ENCODE data around the gene ACOX3. TPM values are rescaled to one million over a fixed set of nuclear protein-coding genes. Genes with fewer than 3 reads are reported as not detected.

The ACOX3 gene
- total RNA-seq, 6 donors from 2014 or later, result 23.7 to 56.6 (median 31.8) TPM

GRCh38 chr4:8391071-8391470 is 49.5 kb downstream of the ACOX3 start:
- 86 to 91% methylated on average over 7 of the region's 7 CpGs for WGBS, 2 donors
- DNase-seq (no peak), ATAC-seq (ENCODE audit: low FRiP score in 2 of 2) (no peak)
- Histone ChIP-seq H3K36me3 (peaks cover 2 to 77% (median 46%) of the 10 kb centered on the region in 4 donors), H3K9me3 (no peaks in the 10 kb centered on the region), H3K4me1 (peaks cover 0 to 12% (median 0%) of the 10 kb centered on the region in 4 donors), H3K27me3 (no peaks in the 10 kb centered on the region), H3K4me3 (no peak overlapping the region), H3K27ac (no peak overlapping the region)
- no peak for TF ChIP-seq CTCF (IDR thresholded peaks at IDR 0.05)
- TF ChIP-seq POLR2A (IDR thresholded peaks at IDR 0.05), result no peak
- no peak for TF ChIP-seq EP300 (IDR thresholded peaks at IDR 0.05)

- TF ChIP-seq POLR2AphosphoS5 (IDR thresholded peaks at IDR 0.05) (no peak), EP300 (IDR thresholded peaks at IDR 0.05) (no peak), POLR2A (IDR thresholded peaks at IDR 0.05) (no peak), CTCF (IDR thresholded peaks at IDR 0.05) (no peak)
- DNase-seq, result no peak
- WGBS, 2 donors, result 92 to 97% methylated on average over 5 of the region's 5 CpGs
- Histone ChIP-seq H3K27me3 (no peaks in the 10 kb centered on the region), H3K4me3 (no peak overlapping the region), H3K9me3 (no peaks in the 10 kb centered on the region), H3K27ac (no peak overlapping the region), H3K36me3 (peaks cover 2 to 76% (median 45%) of the 10 kb centered on the region in 4 donors), H3K4me1 (peaks cover 0 to 12% (median 0%) of the 10 kb centered on the region in 4 donors)
- no peak for ATAC-seq (ENCODE audit: low FRiP score in 2 of 2)
Observed at GRCh38 chr4:8390577-8390976, 49.9 kb downstream of the ACOX3 start.

GRCh38 chr4:8388528-8388870 is 52.0 kb downstream of the ACOX3 start:
- H3K36me3 ChIP-seq, result peaks cover 2 to 76% (median 42%) of the 10 kb centered on the region in 4 donors

GRCh38 chr4:8387615-8388527 is 52.7 kb downstream of the ACOX3 start:
- DNase-seq (no peak), ATAC-seq (ENCODE audit: low FRiP score in 2 of 2) (no peak)
- Histone ChIP-seq H3K4me1 (peaks cover 11 to 15% (median 14%) of the 10 kb centered on the region in 4 donors), H3K27ac (no peak overlapping the region), H3K36me3 (peaks cover 2 to 81% (median 42%) of the 10 kb centered on the region in 4 donors), H3K9me3 (no peaks in the 10 kb centered on the region), H3K4me3 (no peak overlapping the region), H3K27me3 (no peaks in the 10 kb centered on the region)
- 94 to 95% methylated on average over 33 of the region's 33 CpGs for WGBS, 2 donors
- TF ChIP-seq EP300 (IDR thresholded peaks at IDR 0.05) (no peak), CTCF (IDR thresholded peaks at IDR 0.05) (no peak), POLR2AphosphoS5 (IDR thresholded peaks at IDR 0.05) (no peak), POLR2A (IDR thresholded peaks at IDR 0.05) (no peak)

More at GRCh38 chr4:8388528-8388870, 52.0 kb downstream of the ACOX3 start:
- Histone ChIP-seq H3K27me3 (no peaks in the 10 kb centered on the region), H3K27ac (no peak overlapping the region), H3K9me3 (no peaks in the 10 kb centered on the region), H3K4me1 (peaks cover 7 to 15% (median 11%) of the 10 kb centered on the region in 4 donors), H3K4me3 (no peak overlapping the region)
- DNase-seq (peak in 1 of 2 donors; percentile 76), ATAC-seq (ENCODE audit: low FRiP score in 2 of 2) (no peak)
- TF ChIP-seq EP300 (IDR thresholded peaks at IDR 0.05) (no peak), CTCF (IDR thresholded peaks at IDR 0.05) (no peak), POLR2A (IDR thresholded peaks at IDR 0.05) (no peak), POLR2AphosphoS5 (IDR thresholded peaks at IDR 0.05) (no peak)
- WGBS, 2 donors, result 94 to 97% methylated on average over 12 of the region's 12 CpGs
